ENCODE data around the gene INO80B. TPM values are rescaled to one million over a fixed set of nuclear protein-coding genes. Genes with fewer than 3 reads are reported as not detected.

The INO80B gene
- total RNA-seq, 1 experiment from 2014 or later: 24.0 TPM

DNA sequence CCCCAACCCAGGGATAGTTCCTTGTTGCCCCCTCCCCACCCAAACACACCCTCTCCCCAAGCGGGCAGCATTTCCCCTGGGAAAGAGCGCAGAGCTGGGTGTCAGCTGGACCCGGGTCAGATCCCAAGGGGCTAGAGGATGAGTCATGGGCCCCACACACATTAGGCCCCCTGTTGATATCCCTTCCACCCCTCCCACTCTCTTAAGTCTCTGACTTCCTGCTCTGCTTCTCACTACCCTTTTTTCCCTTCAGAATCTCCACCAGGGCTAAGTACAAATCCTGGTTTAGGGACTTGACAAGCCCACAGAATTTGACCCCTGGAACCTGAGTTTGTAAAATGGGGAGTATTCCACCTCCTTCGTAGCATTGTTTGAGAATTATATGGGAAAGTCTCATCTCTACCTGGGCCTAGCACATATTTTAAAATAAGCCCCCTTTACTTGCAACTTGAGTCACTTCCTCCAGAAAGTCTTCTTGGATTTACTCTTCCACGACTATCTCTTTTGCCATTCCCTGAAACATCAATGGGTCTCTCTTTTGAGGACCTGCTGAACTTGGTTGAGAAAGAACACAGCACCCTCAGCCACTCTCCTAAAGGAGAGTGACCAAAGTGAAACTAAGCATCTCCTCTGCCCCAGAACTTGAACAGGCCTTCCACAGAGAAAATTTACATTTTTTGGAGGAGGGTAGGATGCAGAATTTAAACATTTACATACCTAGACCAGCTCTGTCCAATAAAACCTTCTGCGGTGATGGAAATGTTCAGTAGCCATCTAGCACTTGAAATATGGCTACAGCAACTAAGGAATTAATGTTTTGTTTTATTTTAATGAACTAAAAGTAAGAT, 17.8 kb upstream of the INO80B start (continued):
- TF ChIP-seq ZFX (IDR thresholded peaks at IDR 0.05): no peak
- no peak for TF ChIP-seq POLR2A (IDR thresholded peaks at IDR 0.05; ENCODE audit: borderline replicate concordance, extremely low read depth, insufficient read depth, insufficient read length)
- TF ChIP-seq FOSL1 (IDR thresholded peaks at IDR 0.05; ENCODE audit: low read depth): no peak
- TF ChIP-seq POLR2AphosphoS5 (IDR thresholded peaks at IDR 0.05; ENCODE audit: low read depth, low read length): no peak
- TF ChIP-seq SIN3A (IDR thresholded peaks at IDR 0.05; ENCODE audit: low read depth): no peak

DNA sequence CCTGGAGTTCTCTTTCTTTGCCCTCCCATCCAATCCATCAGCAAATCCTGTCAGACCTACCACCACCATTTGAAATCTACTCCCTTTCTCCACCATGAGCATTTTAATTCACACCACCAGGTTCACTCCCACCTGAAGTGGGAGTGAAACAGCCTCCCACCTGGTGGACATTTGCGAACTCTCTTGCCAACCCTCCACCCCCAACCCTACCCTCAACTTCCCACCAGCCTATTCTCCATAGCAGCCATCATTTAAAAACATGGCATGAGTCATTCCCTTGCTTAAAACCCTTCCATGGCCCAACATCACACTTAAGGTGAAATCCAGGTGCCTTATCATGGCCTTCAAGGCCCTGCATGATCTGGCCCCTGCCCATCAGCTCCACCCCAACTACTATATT, 16.6 kb upstream of the INO80B start:
- no TSS peak for BruUV-seq (replicated peaks)
- peaks cover 0 to 13% of the 10 kb centered on the region in 2 experiments; a peak in 1 of 4 replicates for H3K36me3 ChIP-seq (ENCODE audit: control insufficient read depth in 1 of 2, insufficient read depth in 2 of 2, low read length in 2 of 2)

More for the DNA sequence above, 16.6 kb upstream of the INO80B start:
- DNase-seq (ENCODE audit: low read depth, low spot score): no peak
- ATAC-seq: no peak
- H2AFZ ChIP-seq (ENCODE audit: low read depth, low read length, poor library complexity, severe bottlenecking): no peak overlapping the region
- peaks cover 75% of the 10 kb centered on the region for H3K79me2 ChIP-seq (ENCODE audit: insufficient read depth, low read length)
- ChIA-PET RAD21 (ENCODE audit: low non-redundant PET in 1 of 2, low total read pairs in 2 of 2, uncharacterized antibody in 2 of 2, unreplicated experiment in 2 of 2) (no interaction called here), POLR2A (no interaction called here), CTCF (no interaction called here)
- peaks cover 15 to 32% of the 10 kb centered on the region in 2 experiments for H3K4me1 ChIP-seq (ENCODE audit: control insufficient read depth in 1 of 2, insufficient read depth in 2 of 2, low read length in 2 of 2)
- H3K27ac ChIP-seq (ENCODE audit: low read depth, low read length): no peak overlapping the region
- no peak overlapping the region for H3K4me2 ChIP-seq (ENCODE audit: low read length)
- no peaks in the 10 kb centered on the region for H3K9me2 ChIP-seq (ENCODE audit: insufficient read depth)
- H3K27me3 ChIP-seq (ENCODE audit: insufficient read depth, low read length): no peaks in the 10 kb centered on the region
- H3K4me3 ChIP-seq (replicated peaks in 1 of 2; ENCODE audit: low read depth in 1 of 2, low read length in 2 of 2): no peak overlapping the region
- TF ChIP-seq EZH2phosphoT487 (IDR thresholded peaks at IDR 0.05; ENCODE audit: borderline replicate concordance) (no peak), FOSL1 (IDR thresholded peaks at IDR 0.05; ENCODE audit: low read depth) (no peak), SRF (IDR thresholded peaks at IDR 0.05; ENCODE audit: low read depth) (no peak), CBX3 (IDR thresholded peaks at IDR 0.05; ENCODE audit: low read depth) (no peak), JUND (IDR thresholded peaks at IDR 0.05) (no peak), RAD21 (IDR thresholded peaks at IDR 0.05; ENCODE audit: low read depth) (no peak), POLR2A (IDR thresholded peaks at IDR 0.05; ENCODE audit: borderline replicate concordance, extremely low read depth, insufficient read depth, insufficient read length) (no peak), EGR1 (IDR thresholded peaks at IDR 0.05; ENCODE audit: low read depth) (no peak), TCF7L2 (IDR thresholded peaks at IDR 0.05; ENCODE audit: borderline replicate concordance, extremely low read depth, insufficient read depth, insufficient read length) (no peak), EZH2 (IDR thresholded peaks at IDR 0.05) (no peak)
- TF ChIP-seq, protein P1, sequence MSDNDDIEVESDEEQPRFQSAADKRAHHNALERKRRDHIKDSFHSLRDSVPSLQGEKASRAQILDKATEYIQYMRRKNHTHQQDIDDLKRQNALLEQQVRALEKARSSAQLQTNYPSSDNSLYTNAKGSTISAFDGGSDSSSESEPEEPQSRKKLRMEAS (IDR thresholded peaks at IDR 0.05): no peak
- TF ChIP-seq, protein P2, sequence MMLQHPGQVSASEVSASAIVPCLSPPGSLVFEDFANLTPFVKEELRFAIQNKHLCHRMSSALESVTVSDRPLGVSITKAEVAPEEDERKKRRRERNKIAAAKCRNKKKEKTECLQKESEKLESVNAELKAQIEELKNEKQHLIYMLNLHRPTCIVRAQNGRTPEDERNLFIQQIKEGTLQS (IDR thresholded peaks at IDR 0.05): no peak
- TF ChIP-seq, protein P3, sequence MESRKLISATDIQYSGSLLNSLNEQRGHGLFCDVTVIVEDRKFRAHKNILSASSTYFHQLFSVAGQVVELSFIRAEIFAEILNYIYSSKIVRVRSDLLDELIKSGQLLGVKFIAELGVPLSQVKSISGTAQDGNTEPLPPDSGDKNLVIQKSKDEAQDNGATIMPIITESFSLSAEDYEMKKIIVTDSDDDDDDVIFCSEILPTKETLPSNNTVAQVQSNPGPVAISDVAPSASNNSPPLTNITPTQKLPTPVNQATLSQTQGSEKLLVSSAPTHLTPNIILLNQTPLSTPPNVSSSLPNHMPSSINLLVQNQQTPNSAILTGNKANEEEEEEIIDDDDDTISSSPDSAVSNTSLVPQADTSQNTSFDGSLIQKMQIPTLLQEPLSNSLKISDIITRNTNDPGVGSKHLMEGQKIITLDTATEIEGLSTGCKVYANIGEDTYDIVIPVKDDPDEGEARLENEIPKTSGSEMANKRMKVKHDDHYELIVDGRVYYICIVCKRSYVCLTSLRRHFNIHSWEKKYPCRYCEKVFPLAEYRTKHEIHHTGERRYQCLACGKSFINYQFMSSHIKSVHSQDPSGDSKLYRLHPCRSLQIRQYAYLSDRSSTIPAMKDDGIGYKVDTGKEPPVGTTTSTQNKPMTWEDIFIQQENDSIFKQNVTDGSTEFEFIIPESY (IDR thresholded peaks at IDR 0.05; ENCODE audit: extremely low read depth, insufficient replicate concordance, low read length): no peak
- H3K9ac ChIP-seq (ENCODE audit: low read length): no peak overlapping the region
- intact Hi-C loops (cut with micrococcal nuclease): no loop called here
- H3K9me3 ChIP-seq (ENCODE audit: control insufficient read depth in 1 of 2, insufficient read depth in 1 of 2, low read depth in 1 of 2, low read length in 2 of 2): no peaks in the 10 kb centered on the region
- no peaks in the 10 kb centered on the region; the same call in 1 of the 2 replicates for H4K20me1 ChIP-seq (ENCODE audit: insufficient read depth)

Data from HCT116 (cell line).